Stimulated activated naive CD4-positive, alpha-beta T cell treated with Interleukin-2 at 50 U/mL for 16 hours (primary cell): ENCODE measurements around the gene IGFN1.

Source experiments
- DNase-seq: peaks from one replicate; lab custom pipeline; 2025; lab: John Stamatoyannopoulos, UW

The IGFN1 gene

GRCh38 chr1:201185123-201185453 lies 5.5 kb upstream of the IGFN1 start:
- DNase-seq, result no peak

GRCh38 chr1:201185527-201186128 lies 5.0 kb upstream of the IGFN1 start:
- DNase-seq, result no peak

GRCh38 chr1:201186192-201186591 lies 4.4 kb upstream of the IGFN1 start:
- no peak for DNase-seq

- DNase-seq, result no peak
These were observed 1.5 kb upstream of the IGFN1 start for GRCh38 chr1:201189085-201189484.

- no peak for DNase-seq
These were observed 619 bp upstream of the IGFN1 start for GRCh38 chr1:201190005-201190404.

GRCh38 chr1:201191653-201192260 lies 1.1 kb downstream of the IGFN1 start:
- DNase-seq, result peak; percentile 24

GRCh38 chr1:201192261-201192788 lies 1.7 kb downstream of the IGFN1 start:
- no peak for DNase-seq

GRCh38 chr1:201194046-201194445 lies 3.4 kb downstream of the IGFN1 start:
- no peak for DNase-seq

- no peak for DNase-seq
These were observed 8.0 kb downstream of the IGFN1 start for GRCh38 chr1:201198598-201198997.

GRCh38 chr1:201205036-201205435 lies 14.4 kb downstream of the IGFN1 start:
- DNase-seq, result no peak

- DNase-seq, result no peak
These were observed 15.6 kb downstream of the IGFN1 start for GRCh38 chr1:201206176-201206575.

GRCh38 chr1:201207046-201207445 lies 16.4 kb downstream of the IGFN1 start:
- DNase-seq, result no peak

- no peak for DNase-seq
These were observed 17.6 kb downstream of the IGFN1 start for GRCh38 chr1:201208236-201208635.

GRCh38 chr1:201212056-201212455 lies 21.4 kb downstream of the IGFN1 start:
- no peak for DNase-seq

- DNase-seq, result no peak
These were observed 21.9 kb downstream of the IGFN1 start for GRCh38 chr1:201212461-201213055.

- DNase-seq, result no peak
These were observed 22.6 kb downstream of the IGFN1 start for GRCh38 chr1:201213106-201213770.

- no peak for DNase-seq
These were observed 23.3 kb downstream of the IGFN1 start for GRCh38 chr1:201213926-201214325.

GRCh38 chr1:201214461-201214860 lies 23.8 kb downstream of the IGFN1 start:
- DNase-seq, result no peak

- no peak for DNase-seq
These were observed 24.3 kb downstream of the IGFN1 start for GRCh38 chr1:201214886-201215285.

GRCh38 chr1:201215531-201216357 lies 25.1 kb downstream of the IGFN1 start:
- DNase-seq, result no peak

- DNase-seq, result no peak
These were observed 25.9 kb downstream of the IGFN1 start for GRCh38 chr1:201216395-201217085.

- no peak for DNase-seq
These were observed 26.5 kb downstream of the IGFN1 start for GRCh38 chr1:201217146-201217545.
